Measurements from ENCODE around the gene TP53RK.

TP53RK gene

DNA sequence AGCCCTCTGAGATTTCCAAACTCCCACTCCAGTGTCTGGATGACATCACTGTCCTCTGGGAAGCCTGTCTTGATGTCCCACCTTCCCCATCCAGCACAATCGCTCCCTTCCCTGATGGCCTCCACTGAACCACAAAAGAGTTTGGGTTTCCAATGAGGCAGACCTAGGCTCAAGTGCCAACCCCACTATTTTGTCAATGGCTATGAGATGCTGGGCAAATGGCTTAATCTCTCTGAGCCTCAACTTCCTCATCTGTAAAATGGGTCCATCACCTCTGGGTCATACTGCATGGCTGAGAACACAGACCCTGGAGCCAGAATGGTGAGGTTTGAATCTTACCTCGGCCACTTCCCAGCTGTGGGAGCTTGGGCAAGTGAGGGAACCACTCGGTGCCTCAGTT is 49.7 kb downstream of the TP53RK start:
- Histone ChIP-seq H3K4me1 (ENCODE audit: insufficient read depth, low read length, poor library complexity, severe bottlenecking) (peaks cover 3% of the 10 kb centered on the region), H3K36me3 (ENCODE audit: insufficient read depth, low read length) (no peaks in the 10 kb centered on the region), H3K79me2 (ENCODE audit: insufficient read depth, low read length) (no peaks in the 10 kb centered on the region), H2AFZ (ENCODE audit: low read length) (no peak overlapping the region), H3K27me3 (ENCODE audit: insufficient read depth, low read length, poor library complexity, severe bottlenecking) (no peaks in the 10 kb centered on the region), H3K9me2 (replicated peaks; ENCODE audit: low read depth, low read length) (no peaks in the 10 kb centered on the region), H3K9ac (ENCODE audit: low read depth, low read length, poor library complexity, severe bottlenecking) (no peak overlapping the region), H4K20me1 (ENCODE audit: insufficient read depth, low read length, poor library complexity, severe bottlenecking) (no peaks in the 10 kb centered on the region), H3K4me3 (ENCODE audit: low read length, poor library complexity, severe bottlenecking) (no peak overlapping the region), H3F3A (ENCODE audit: low read depth) (no peaks in the 10 kb centered on the region), H3K9me3 (ENCODE audit: insufficient read depth, low read depth, low read length) (no peaks in the 10 kb centered on the region), H3K4me2 (ENCODE audit: low read depth, low read length, poor library complexity, severe bottlenecking) (no peak overlapping the region)
- TF ChIP-seq EZH2phosphoT487 (IDR thresholded peaks at IDR 0.05; ENCODE audit: borderline replicate concordance) = no peak
- no peak for TF ChIP-seq CTCF (conservative IDR thresholded peaks at IDR 0.05; ENCODE audit: low read length)

GRCh38 chr20:46638898-46639274 is 50.4 kb downstream of the TP53RK start:
- Histone ChIP-seq H2AFZ (ENCODE audit: low read length) (no peak overlapping the region), H3K4me2 (ENCODE audit: low read depth, low read length, poor library complexity, severe bottlenecking) (no peak overlapping the region), H4K20me1 (ENCODE audit: insufficient read depth, low read length, poor library complexity, severe bottlenecking) (no peaks in the 10 kb centered on the region), H3K79me2 (ENCODE audit: insufficient read depth, low read length) (no peaks in the 10 kb centered on the region), H3K36me3 (ENCODE audit: insufficient read depth, low read length) (no peaks in the 10 kb centered on the region), H3K9me3 (ENCODE audit: insufficient read depth, low read depth, low read length) (no peaks in the 10 kb centered on the region), H3K27me3 (ENCODE audit: insufficient read depth, low read length, poor library complexity, severe bottlenecking) (no peaks in the 10 kb centered on the region), H3K4me3 (ENCODE audit: low read length, poor library complexity, severe bottlenecking) (no peak overlapping the region), H3K9me2 (replicated peaks; ENCODE audit: low read depth, low read length) (no peaks in the 10 kb centered on the region), H3F3A (ENCODE audit: low read depth) (no peaks in the 10 kb centered on the region), H3K4me1 (ENCODE audit: insufficient read depth, low read length, poor library complexity, severe bottlenecking) (peaks cover 3% of the 10 kb centered on the region), H3K9ac (ENCODE audit: low read depth, low read length, poor library complexity, severe bottlenecking) (no peak overlapping the region)
- TF ChIP-seq CTCF (conservative IDR thresholded peaks at IDR 0.05; ENCODE audit: low read length) (no peak), EZH2phosphoT487 (IDR thresholded peaks at IDR 0.05; ENCODE audit: borderline replicate concordance) (no peak)

GRCh38 chr20:46638134-46638897 is 50.9 kb downstream of the TP53RK start:
- Histone ChIP-seq H3K9ac (ENCODE audit: low read depth, low read length, poor library complexity, severe bottlenecking) (no peak overlapping the region), H3F3A (ENCODE audit: low read depth) (no peaks in the 10 kb centered on the region), H3K4me3 (ENCODE audit: low read length, poor library complexity, severe bottlenecking) (no peak overlapping the region), H2AFZ (ENCODE audit: low read length) (no peak overlapping the region), H3K9me2 (replicated peaks; ENCODE audit: low read depth, low read length) (no peaks in the 10 kb centered on the region), H3K27me3 (ENCODE audit: insufficient read depth, low read length, poor library complexity, severe bottlenecking) (no peaks in the 10 kb centered on the region), H3K9me3 (ENCODE audit: insufficient read depth, low read depth, low read length) (no peaks in the 10 kb centered on the region), H3K4me1 (ENCODE audit: insufficient read depth, low read length, poor library complexity, severe bottlenecking) (peaks cover 3% of the 10 kb centered on the region), H3K79me2 (ENCODE audit: insufficient read depth, low read length) (no peaks in the 10 kb centered on the region), H4K20me1 (ENCODE audit: insufficient read depth, low read length, poor library complexity, severe bottlenecking) (no peaks in the 10 kb centered on the region), H3K4me2 (ENCODE audit: low read depth, low read length, poor library complexity, severe bottlenecking) (no peak overlapping the region), H3K36me3 (ENCODE audit: insufficient read depth, low read length) (no peaks in the 10 kb centered on the region)
- TF ChIP-seq EZH2phosphoT487 (IDR thresholded peaks at IDR 0.05; ENCODE audit: borderline replicate concordance) = no peak
- no peak for TF ChIP-seq CTCF (conservative IDR thresholded peaks at IDR 0.05; ENCODE audit: low read length)
